ENCODE results near the gene FBXL7.

- TF ChIP-seq EZH2phosphoT487 (IDR thresholded peaks at IDR 0.05; ENCODE audit: insufficient read depth, low read depth) (no peak), EZH2 (IDR thresholded peaks at IDR 0.05; ENCODE audit: insufficient read depth, poor library complexity, severe bottlenecking) (no peak)
Observed at GRCh38 chr5:15790446-15791018, 290.6 kb downstream of the FBXL7 start.

All from GM23248 (cell line).